ENCODE data around the gene RAB3D. TPM values are rescaled to one million over a fixed set of nuclear protein-coding genes. Genes with fewer than 3 reads are reported as not detected.

RAB3D gene
- polyA plus RNA-seq (2013): 19.0 TPM

- Histone ChIP-seq H3K36me3 (ENCODE audit: control insufficient read depth in 4 of 4, insufficient read depth in 4 of 4, low read length in 3 of 4) (peaks cover 0 to 25% (median 15%) of the 10 kb centered on the region in 4 experiments), H3K9me3 (ENCODE audit: control extremely low read depth in 1 of 5, control insufficient read depth in 4 of 5, insufficient read depth in 2 of 5, low read depth in 1 of 5, low read length in 4 of 5) (no peaks in the 10 kb centered on the region), H3K27me3 (replicated peaks in 2 of 5; ENCODE audit: control insufficient read depth in 4 of 5, insufficient read depth in 5 of 5, low read length in 4 of 5) (no peaks in the 10 kb centered on the region), H3K4me3 (ENCODE audit: control insufficient read depth in 1 of 7, extremely low read depth in 1 of 7, insufficient read depth in 4 of 7, low read depth in 2 of 7, low read length in 6 of 7) (peak within 1 kb of the TSS; percentile 57 to 90 (median 77)), H3K27ac (ENCODE audit: insufficient read depth in 1 of 2, low read depth in 1 of 2, low read length in 2 of 2, poor library complexity in 1 of 2, severe bottlenecking in 2 of 2) (peak within 1 kb of the TSS in 1 of 2 experiments; percentile 34), H3K4me1 (ENCODE audit: control extremely low read depth in 1 of 4, control insufficient read depth in 4 of 4, insufficient read depth in 4 of 4, low read length in 3 of 4) (peaks cover 10 to 49% (median 47%) of the 10 kb centered on the region in 4 experiments)
- WGBS (ENCODE audit: insufficient coverage): under 1% methylated on average over 31 of the region's 53 CpGs
- CTCF ChIA-PET: interaction anchor here (0.8 to 3.8 kb wide), 7 partner anchors 16 to 44 kb away, joined by 3 to 18 read pairs (median 4); partner anchors contain the start of genes SWSAP1 and TSPAN16
- peak; percentile 82 to 88 (median 87) for DNase-seq
- POLR2A ChIA-PET: interaction anchor here (0.7 to 1.9 kb wide), 4 partner anchors 13 to 41 kb away, joined by 3 to 15 read pairs (median 3); no protein-coding TSS in a partner anchor
These were observed at the start of gene RAB3D for GRCh38 chr19:11339254-11340098. TSS of gene RAB3D (minus strand) at chr19:11339657. CDS start at chr19:11337399, 2,258 bp downstream.

- ChIA-PET CTCF (interaction anchor here (0.9 to 3.1 kb wide), 6 partner anchors 9 to 94 kb away, joined by 3 to 10 read pairs (median 4); partner anchors contain the start of gene ELAVL3), POLR2A (interaction anchor here (0.7 kb wide), 1 partner anchor 35 kb away, joined by 5 read pairs; no protein-coding TSS in a partner anchor)
- Histone ChIP-seq H3K9me3 (ENCODE audit: control extremely low read depth in 1 of 5, control insufficient read depth in 4 of 5, insufficient read depth in 2 of 5, low read depth in 1 of 5, low read length in 4 of 5) (peaks cover 0 to 8% (median 5%) of the 10 kb centered on the region in 5 experiments), H3K4me1 (ENCODE audit: control extremely low read depth in 1 of 4, control insufficient read depth in 4 of 4, insufficient read depth in 4 of 4, low read length in 3 of 4) (peaks cover 4 to 30% (median 26%) of the 10 kb centered on the region in 4 experiments), H3K36me3 (ENCODE audit: control insufficient read depth in 4 of 4, insufficient read depth in 4 of 4, low read length in 3 of 4) (no peaks in the 10 kb centered on the region), H3K27me3 (replicated peaks in 2 of 5; ENCODE audit: control insufficient read depth in 4 of 5, insufficient read depth in 5 of 5, low read length in 4 of 5) (peaks cover 0 to 4% (median 0%) of the 10 kb centered on the region in 5 experiments), H3K4me3 (ENCODE audit: control insufficient read depth in 1 of 7, extremely low read depth in 1 of 7, insufficient read depth in 4 of 7, low read depth in 2 of 7, low read length in 6 of 7) (peak overlapping the region in 1 of 7 experiments; percentile 15), H3K27ac (ENCODE audit: insufficient read depth in 1 of 2, low read depth in 1 of 2, low read length in 2 of 2, poor library complexity in 1 of 2, severe bottlenecking in 2 of 2) (no peak overlapping the region)
- WGBS (ENCODE audit: insufficient coverage): 47% methylated on average over 14 of the region's 19 CpGs
- DNase-seq: peak in 2 of 3 donors; percentile 80 to 84
These were observed 47.9 kb upstream of the RAB3D start for GRCh38 chr19:11387162-11388034.

GRCh38 chr19:11384778-11385129 is 45.3 kb upstream of the RAB3D start:
- WGBS (ENCODE audit: insufficient coverage): 100% methylated on average over 1 of the region's 5 CpGs
- CTCF ChIA-PET: interaction anchor here (0.6 to 6.0 kb wide), 5 partner anchors 22 to 64 kb away, joined by 3 to 36 read pairs (median 5); partner anchors contain the start of gene PRKCSH
- DNase-seq: peak in 1 of 3 donors; percentile 27

GRCh38 chr19:11383706-11384048 is 44.2 kb upstream of the RAB3D start:
- WGBS (ENCODE audit: insufficient coverage): 0% methylated on average over 4 of the region's 9 CpGs
- POLR2A ChIA-PET: interaction anchor here (1.6 kb wide), 1 partner anchor 38 kb away, joined by 5 read pairs; no protein-coding TSS in a partner anchor
- peaks cover 8 to 51% (median 47%) of the 10 kb centered on the region in 4 experiments for H3K4me1 ChIP-seq (ENCODE audit: control extremely low read depth in 1 of 4, control insufficient read depth in 4 of 4, insufficient read depth in 4 of 4, low read length in 3 of 4)

More at GRCh38 chr19:11384778-11385129, 45.3 kb upstream of the RAB3D start:
- no peak overlapping the region for H3K27ac ChIP-seq (ENCODE audit: insufficient read depth in 1 of 2, low read depth in 1 of 2, low read length in 2 of 2, poor library complexity in 1 of 2, severe bottlenecking in 2 of 2)
- no peaks in the 10 kb centered on the region for H3K9me3 ChIP-seq (ENCODE audit: control extremely low read depth in 1 of 5, control insufficient read depth in 4 of 5, insufficient read depth in 2 of 5, low read depth in 1 of 5, low read length in 4 of 5)
- peaks cover 0 to 6% (median 0%) of the 10 kb centered on the region in 5 experiments for H3K27me3 ChIP-seq (replicated peaks in 2 of 5; ENCODE audit: control insufficient read depth in 4 of 5, insufficient read depth in 5 of 5, low read length in 4 of 5)
- no peak overlapping the region for H3K4me3 ChIP-seq (ENCODE audit: control insufficient read depth in 1 of 7, extremely low read depth in 1 of 7, insufficient read depth in 4 of 7, low read depth in 2 of 7, low read length in 6 of 7)
- POLR2A ChIA-PET: no interaction called here
- H3K36me3 ChIP-seq (ENCODE audit: control insufficient read depth in 4 of 4, insufficient read depth in 4 of 4, low read length in 3 of 4): no peaks in the 10 kb centered on the region
- peaks cover 8 to 51% (median 47%) of the 10 kb centered on the region in 4 experiments for H3K4me1 ChIP-seq (ENCODE audit: control extremely low read depth in 1 of 4, control insufficient read depth in 4 of 4, insufficient read depth in 4 of 4, low read length in 3 of 4)

GRCh38 chr19:11382898-11383705 is 43.6 kb upstream of the RAB3D start:
- Histone ChIP-seq H3K4me1 (ENCODE audit: control extremely low read depth in 1 of 4, control insufficient read depth in 4 of 4, insufficient read depth in 4 of 4, low read length in 3 of 4) (peaks cover 8 to 55% (median 50%) of the 10 kb centered on the region in 4 experiments), H3K36me3 (ENCODE audit: control insufficient read depth in 4 of 4, insufficient read depth in 4 of 4, low read length in 3 of 4) (no peaks in the 10 kb centered on the region), H3K27ac (ENCODE audit: insufficient read depth in 1 of 2, low read depth in 1 of 2, low read length in 2 of 2, poor library complexity in 1 of 2, severe bottlenecking in 2 of 2) (peak overlapping the region in 1 of 2 experiments; percentile 54), H3K27me3 (replicated peaks in 2 of 5; ENCODE audit: control insufficient read depth in 4 of 5, insufficient read depth in 5 of 5, low read length in 4 of 5) (peaks cover 0 to 6% (median 0%) of the 10 kb centered on the region in 5 experiments), H3K4me3 (ENCODE audit: control insufficient read depth in 1 of 7, extremely low read depth in 1 of 7, insufficient read depth in 4 of 7, low read depth in 2 of 7, low read length in 6 of 7) (peak overlapping the region; percentile 24 to 67 (median 54)), H3K9me3 (ENCODE audit: control extremely low read depth in 1 of 5, control insufficient read depth in 4 of 5, insufficient read depth in 2 of 5, low read depth in 1 of 5, low read length in 4 of 5) (no peaks in the 10 kb centered on the region)
- DNase-seq: peak; percentile 81 to 85 (median 82)
- WGBS (ENCODE audit: insufficient coverage): 0% methylated on average over 45 of the region's 65 CpGs
- ChIA-PET CTCF (interaction anchor here (0.6 to 6.0 kb wide), 21 partner anchors 8 to 100 kb away, joined by 3 to 36 read pairs (median 4); partner anchors contain the start of genes RGL3 and SWSAP1), POLR2A (interaction anchor here (1.6 kb wide), 1 partner anchor 39 kb away, joined by 5 read pairs; no protein-coding TSS in a partner anchor)

More at GRCh38 chr19:11383706-11384048, 44.2 kb upstream of the RAB3D start:
- peaks cover 0 to 6% (median 0%) of the 10 kb centered on the region in 5 experiments for H3K27me3 ChIP-seq (replicated peaks in 2 of 5; ENCODE audit: control insufficient read depth in 4 of 5, insufficient read depth in 5 of 5, low read length in 4 of 5)
- CTCF ChIA-PET: interaction anchor here (0.6 to 6.0 kb wide), 17 partner anchors 9 to 99 kb away, joined by 3 to 36 read pairs (median 4); partner anchors contain the start of genes PRKCSH, RGL3 and SWSAP1
- H3K9me3 ChIP-seq (ENCODE audit: control extremely low read depth in 1 of 5, control insufficient read depth in 4 of 5, insufficient read depth in 2 of 5, low read depth in 1 of 5, low read length in 4 of 5): no peaks in the 10 kb centered on the region
- DNase-seq: no peak
- H3K36me3 ChIP-seq (ENCODE audit: control insufficient read depth in 4 of 4, insufficient read depth in 4 of 4, low read length in 3 of 4): no peaks in the 10 kb centered on the region
- peak overlapping the region; percentile 24 to 67 (median 54) for H3K4me3 ChIP-seq (ENCODE audit: control insufficient read depth in 1 of 7, extremely low read depth in 1 of 7, insufficient read depth in 4 of 7, low read depth in 2 of 7, low read length in 6 of 7)
- peak overlapping the region in 1 of 2 experiments; percentile 43 for H3K27ac ChIP-seq (ENCODE audit: insufficient read depth in 1 of 2, low read depth in 1 of 2, low read length in 2 of 2, poor library complexity in 1 of 2, severe bottlenecking in 2 of 2)
